ENCODE measurements around the gene NUDT3.

Gene NUDT3

GRCh38 chr6:34300332-34300751 is 92.1 kb downstream of the NUDT3 start:
- H3K36me3 ChIP-seq (ENCODE audit: insufficient read depth, insufficient read length, low read length), result peaks cover 2% of the 10 kb centered on the region
- no peaks in the 10 kb centered on the region for H3K27me3 ChIP-seq (ENCODE audit: insufficient read depth, insufficient read length)
- no peak for DNase-seq (ENCODE audit: low read depth, low spot score)
- H3K9me3 ChIP-seq (ENCODE audit: insufficient read depth, low read length), result no peaks in the 10 kb centered on the region
- TF ChIP-seq ZNF274 (IDR thresholded peaks at IDR 0.05; ENCODE audit: low read depth, low read length) (no peak), SUZ12 (IDR thresholded peaks at IDR 0.05; ENCODE audit: extremely low read depth, insufficient read depth, insufficient read length) (no peak)
- no peak overlapping the region for H3K4me3 ChIP-seq (ENCODE audit: insufficient read length, low read depth)
- no peaks in the 10 kb centered on the region for H3K4me1 ChIP-seq (ENCODE audit: insufficient read depth, insufficient read length)
- no peak overlapping the region for H3K9ac ChIP-seq (ENCODE audit: insufficient read length, low read depth)

DNA sequence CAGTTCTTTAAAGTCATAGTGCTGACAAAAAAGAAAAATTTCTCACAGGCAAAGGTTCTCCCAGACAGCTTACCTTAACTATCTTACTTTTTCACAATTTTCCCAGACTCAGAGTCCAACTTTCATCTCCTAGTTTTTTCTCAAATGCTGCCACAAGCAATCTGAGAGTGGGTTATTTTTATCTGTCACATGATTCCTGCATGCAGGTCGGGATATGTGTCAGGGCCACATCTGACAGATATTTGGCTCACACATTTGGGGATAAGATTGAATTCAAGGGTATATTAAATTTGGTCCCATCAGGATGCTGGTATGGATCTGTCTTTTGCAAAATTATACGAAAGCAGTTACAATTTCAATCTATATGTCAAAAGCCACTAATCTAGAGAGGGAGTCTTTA is 93.5 kb downstream of the NUDT3 start:
- peaks cover 9% of the 10 kb centered on the region for H3K36me3 ChIP-seq (ENCODE audit: insufficient read depth, insufficient read length, low read length)
- H3K9ac ChIP-seq (ENCODE audit: insufficient read length, low read depth), result no peak overlapping the region
- H3K27me3 ChIP-seq (ENCODE audit: insufficient read depth, insufficient read length), result no peaks in the 10 kb centered on the region
- no peak overlapping the region for H3K4me3 ChIP-seq (ENCODE audit: insufficient read length, low read depth)
- H3K4me1 ChIP-seq (ENCODE audit: insufficient read depth, insufficient read length), result no peaks in the 10 kb centered on the region
- no peaks in the 10 kb centered on the region for H3K9me3 ChIP-seq (ENCODE audit: insufficient read depth, low read length)
- TF ChIP-seq SUZ12 (IDR thresholded peaks at IDR 0.05; ENCODE audit: extremely low read depth, insufficient read depth, insufficient read length), result no peak
- TF ChIP-seq ZNF274 (IDR thresholded peaks at IDR 0.05; ENCODE audit: low read depth, low read length), result no peak
- TF ChIP-seq YY1 (IDR thresholded peaks at IDR 0.05; ENCODE audit: insufficient read depth, insufficient read length), result no peak
- no peak for DNase-seq (ENCODE audit: low read depth, low spot score)

GRCh38 chr6:34295721-34296120 is 96.7 kb downstream of the NUDT3 start:
- no peak overlapping the region for H3K9ac ChIP-seq (ENCODE audit: insufficient read length, low read depth)
- TF ChIP-seq SUZ12 (IDR thresholded peaks at IDR 0.05; ENCODE audit: extremely low read depth, insufficient read depth, insufficient read length) (no peak), YY1 (IDR thresholded peaks at IDR 0.05; ENCODE audit: insufficient read depth, insufficient read length) (no peak), ZNF274 (IDR thresholded peaks at IDR 0.05; ENCODE audit: low read depth, low read length) (no peak)
- H3K9me3 ChIP-seq (ENCODE audit: insufficient read depth, low read length), result no peaks in the 10 kb centered on the region
- peaks cover 26% of the 10 kb centered on the region for H3K36me3 ChIP-seq (ENCODE audit: insufficient read depth, insufficient read length, low read length)
- no peaks in the 10 kb centered on the region for H3K4me1 ChIP-seq (ENCODE audit: insufficient read depth, insufficient read length)
- H3K4me3 ChIP-seq (ENCODE audit: insufficient read length, low read depth), result no peak overlapping the region
- H3K27me3 ChIP-seq (ENCODE audit: insufficient read depth, insufficient read length), result no peaks in the 10 kb centered on the region
- no peak for DNase-seq (ENCODE audit: low read depth, low spot score)

DNA sequence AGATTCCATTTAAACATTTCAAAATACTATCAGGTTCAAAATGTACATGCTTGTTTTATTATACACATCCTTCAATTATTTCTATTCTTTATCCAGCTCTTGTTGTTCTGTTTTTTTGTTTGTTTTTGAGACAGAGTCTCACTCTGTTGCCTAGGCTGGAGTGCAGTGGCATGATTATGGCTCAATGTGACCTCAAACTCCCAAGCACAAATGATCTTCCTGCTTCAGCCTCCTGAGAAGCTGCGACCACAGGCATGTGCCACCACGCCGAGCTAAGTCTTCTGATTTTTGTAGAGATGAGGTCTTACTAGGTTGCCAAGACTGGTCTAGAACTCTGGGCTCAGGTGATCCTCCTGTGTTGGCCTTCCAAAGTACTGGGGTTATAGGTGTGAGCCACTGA is 99.5 kb downstream of the NUDT3 start:
- H3K9ac ChIP-seq (ENCODE audit: insufficient read length, low read depth), result no peak overlapping the region
- no peak for TF ChIP-seq SUZ12 (IDR thresholded peaks at IDR 0.05; ENCODE audit: extremely low read depth, insufficient read depth, insufficient read length)
- no peak for TF ChIP-seq YY1 (IDR thresholded peaks at IDR 0.05; ENCODE audit: insufficient read depth, insufficient read length)
- TF ChIP-seq ZNF274 (IDR thresholded peaks at IDR 0.05; ENCODE audit: low read depth, low read length), result no peak

DNA sequence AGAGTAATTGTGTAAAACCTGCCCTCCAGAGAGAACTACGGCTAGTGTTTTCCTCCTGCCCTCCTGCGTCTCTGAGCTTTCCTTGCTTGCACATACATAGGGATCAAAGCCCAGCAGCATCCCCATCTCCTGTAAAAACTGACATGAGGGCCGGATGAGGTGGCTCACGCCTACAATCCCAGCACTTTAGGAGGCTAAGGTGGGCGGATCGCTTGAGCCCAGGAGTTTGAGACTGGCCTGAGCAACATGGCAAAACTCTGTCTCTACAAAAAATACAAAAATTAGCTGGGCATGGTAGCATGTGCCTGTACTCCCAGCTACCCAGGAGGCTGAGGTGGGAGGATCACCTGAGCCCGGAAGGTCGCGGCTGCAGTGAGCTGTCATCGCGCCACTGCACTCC is 103.3 kb downstream of the NUDT3 start:
- TF ChIP-seq ZNF274 (IDR thresholded peaks at IDR 0.05; ENCODE audit: low read depth, low read length) (no peak), SUZ12 (IDR thresholded peaks at IDR 0.05; ENCODE audit: extremely low read depth, insufficient read depth, insufficient read length) (no peak), YY1 (IDR thresholded peaks at IDR 0.05; ENCODE audit: insufficient read depth, insufficient read length) (no peak)
- no peak overlapping the region for H3K4me3 ChIP-seq (ENCODE audit: insufficient read length, low read depth)
- no peaks in the 10 kb centered on the region for H3K27me3 ChIP-seq (ENCODE audit: insufficient read depth, insufficient read length)
- no peaks in the 10 kb centered on the region for H3K9me3 ChIP-seq (ENCODE audit: insufficient read depth, low read length)
- no peaks in the 10 kb centered on the region for H3K4me1 ChIP-seq (ENCODE audit: insufficient read depth, insufficient read length)
- peaks cover 42% of the 10 kb centered on the region for H3K36me3 ChIP-seq (ENCODE audit: insufficient read depth, insufficient read length, low read length)
- no peak for DNase-seq (ENCODE audit: low read depth, low spot score)
- H3K9ac ChIP-seq (ENCODE audit: insufficient read length, low read depth), result no peak overlapping the region

More for the DNA sequence above, 99.5 kb downstream of the NUDT3 start:
- no peak overlapping the region for H3K4me3 ChIP-seq (ENCODE audit: insufficient read length, low read depth)
- no peaks in the 10 kb centered on the region for H3K4me1 ChIP-seq (ENCODE audit: insufficient read depth, insufficient read length)
- H3K36me3 ChIP-seq (ENCODE audit: insufficient read depth, insufficient read length, low read length), result peaks cover 34% of the 10 kb centered on the region
- DNase-seq (ENCODE audit: low read depth, low spot score), result no peak
- H3K27me3 ChIP-seq (ENCODE audit: insufficient read depth, insufficient read length), result no peaks in the 10 kb centered on the region
- H3K9me3 ChIP-seq (ENCODE audit: insufficient read depth, low read length), result no peaks in the 10 kb centered on the region

DNA sequence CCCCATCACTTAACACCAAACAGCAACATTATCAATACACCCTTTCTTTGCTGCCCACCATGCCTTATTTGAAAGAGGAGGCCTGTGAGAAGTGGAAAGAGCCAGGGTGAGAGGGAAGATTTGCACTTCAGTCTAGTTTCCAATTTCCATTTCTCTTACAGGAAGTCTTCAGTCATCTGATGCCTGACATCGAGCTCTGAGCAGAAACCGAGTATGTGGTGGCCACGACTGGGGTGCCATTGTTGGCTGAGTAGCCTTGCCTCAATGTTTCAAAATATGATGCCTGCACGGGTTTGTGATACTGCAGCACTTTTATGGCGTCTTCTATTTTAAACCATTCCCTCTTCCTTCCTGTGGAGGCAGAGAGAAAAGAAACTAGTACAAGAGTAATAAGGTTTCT is 103.9 kb downstream of the NUDT3 start:
- Histone ChIP-seq H3K36me3 (ENCODE audit: insufficient read depth, insufficient read length, low read length) (peaks cover 42% of the 10 kb centered on the region), H3K27me3 (ENCODE audit: insufficient read depth, insufficient read length) (no peaks in the 10 kb centered on the region), H3K9ac (ENCODE audit: insufficient read length, low read depth) (no peak overlapping the region), H3K4me1 (ENCODE audit: insufficient read depth, insufficient read length) (no peaks in the 10 kb centered on the region), H3K9me3 (ENCODE audit: insufficient read depth, low read length) (no peaks in the 10 kb centered on the region), H3K4me3 (ENCODE audit: insufficient read length, low read depth) (no peak overlapping the region)
- TF ChIP-seq SUZ12 (IDR thresholded peaks at IDR 0.05; ENCODE audit: extremely low read depth, insufficient read depth, insufficient read length), result no peak
- TF ChIP-seq YY1 (IDR thresholded peaks at IDR 0.05; ENCODE audit: insufficient read depth, insufficient read length), result no peak
- TF ChIP-seq ZNF274 (IDR thresholded peaks at IDR 0.05; ENCODE audit: low read depth, low read length), result no peak
- DNase-seq (ENCODE audit: low read depth, low spot score), result no peak

DNA sequence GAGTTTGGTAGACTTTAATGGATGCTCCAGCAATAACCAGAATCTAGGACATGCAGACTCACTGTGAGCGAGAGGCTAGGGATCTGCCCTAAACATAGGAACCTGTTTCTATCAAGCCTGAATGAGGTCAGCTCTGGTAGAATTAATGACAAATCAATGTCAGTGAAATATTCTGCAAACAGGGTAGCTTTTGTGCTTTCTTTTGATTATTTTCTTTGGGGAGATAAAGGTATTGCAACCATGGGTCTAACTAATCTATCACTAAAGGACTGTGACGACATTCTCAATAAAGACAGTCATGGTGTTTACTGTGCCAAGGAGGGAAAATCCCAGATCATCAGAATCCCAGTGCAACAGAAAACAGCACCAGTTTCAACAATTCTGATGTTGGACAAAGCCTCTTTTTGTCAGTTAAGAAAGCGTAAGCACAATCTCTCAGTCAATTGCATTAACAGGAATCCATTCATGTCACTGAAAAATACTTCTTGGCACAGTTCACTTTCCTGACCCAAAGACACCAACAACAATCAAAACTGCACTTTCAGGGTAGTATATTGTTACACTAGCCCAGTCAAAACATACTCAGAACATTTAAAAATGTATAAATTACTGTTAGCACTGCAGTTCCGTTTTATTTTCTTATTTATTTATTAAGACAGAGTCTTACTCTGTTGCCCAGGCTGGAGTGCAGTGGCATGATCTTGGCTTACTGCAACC is 106.9 kb downstream of the NUDT3 start:
- Histone ChIP-seq H3K9me3 (ENCODE audit: insufficient read depth, low read length) (no peaks in the 10 kb centered on the region), H3K27me3 (ENCODE audit: insufficient read depth, insufficient read length) (no peaks in the 10 kb centered on the region), H3K4me1 (ENCODE audit: insufficient read depth, insufficient read length) (no peaks in the 10 kb centered on the region), H3K4me3 (ENCODE audit: insufficient read length, low read depth) (no peak overlapping the region), H3K36me3 (ENCODE audit: insufficient read depth, insufficient read length, low read length) (peaks cover 31% of the 10 kb centered on the region), H3K9ac (ENCODE audit: insufficient read length, low read depth) (no peak overlapping the region)
- DNase-seq (ENCODE audit: low read depth, low spot score), result no peak
- TF ChIP-seq ZNF274 (IDR thresholded peaks at IDR 0.05; ENCODE audit: low read depth, low read length), result no peak
- no peak for TF ChIP-seq SUZ12 (IDR thresholded peaks at IDR 0.05; ENCODE audit: extremely low read depth, insufficient read depth, insufficient read length)
- TF ChIP-seq YY1 (IDR thresholded peaks at IDR 0.05; ENCODE audit: insufficient read depth, insufficient read length), result no peak
